GM21423 (cell line): ENCODE data around the gene CTSC.
"Not testable (repeated sequence)": the region's sequence is repeated elsewhere in the genome, so short reads cannot be mapped to it uniquely, and the experiment has no call there.

Source experiments
- ATAC-seq: cut with Tn5 transposase; IDR thresholded peaks from one replicate; pipeline ENCODE4 v1.9.1; 2021; ENCODE audit warnings: mild to moderate bottlenecking, moderate library complexity; ENCODE audit not compliant: unreplicated experiment

The CTSC gene

DNA sequence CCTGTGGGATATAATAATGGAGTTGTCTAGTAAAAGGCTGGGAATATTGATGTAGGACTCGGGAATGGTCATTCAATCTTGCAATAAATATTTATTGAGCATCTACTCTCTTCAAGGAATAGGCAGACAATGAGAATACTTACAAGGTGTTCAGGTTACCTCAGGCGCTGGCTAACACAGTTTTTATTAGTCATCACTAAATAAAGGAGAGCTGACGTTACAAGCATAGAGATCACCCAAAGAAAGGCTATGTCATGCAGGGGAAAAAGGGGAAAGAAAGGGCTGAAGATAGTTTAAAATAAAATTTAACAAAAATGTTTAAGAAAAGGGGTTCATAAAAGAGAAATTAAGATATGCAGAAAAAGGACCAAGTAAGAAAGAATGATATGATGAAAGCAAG is 15.8 kb upstream of the CTSC start:
- ATAC-seq = no peak

DNA sequence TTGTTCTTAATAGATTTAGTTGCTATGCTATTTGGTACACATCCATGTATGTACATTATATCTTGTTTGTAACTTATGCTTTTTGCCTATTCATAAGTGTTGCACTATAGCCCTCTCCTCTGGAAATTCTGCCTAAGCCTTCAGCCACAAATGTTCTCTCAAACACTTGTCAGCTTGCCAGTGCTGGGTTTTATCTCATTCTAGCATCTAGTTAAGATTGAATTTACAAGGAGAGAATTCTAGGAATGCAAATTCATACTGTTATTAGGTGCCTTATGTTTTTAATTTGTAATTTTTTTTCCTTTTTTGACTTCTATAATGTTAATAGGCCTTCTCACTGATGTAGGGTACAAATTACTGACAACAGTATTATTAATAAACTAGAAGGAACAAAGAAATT is 14.6 kb upstream of the CTSC start:
- no peak for ATAC-seq

DNA sequence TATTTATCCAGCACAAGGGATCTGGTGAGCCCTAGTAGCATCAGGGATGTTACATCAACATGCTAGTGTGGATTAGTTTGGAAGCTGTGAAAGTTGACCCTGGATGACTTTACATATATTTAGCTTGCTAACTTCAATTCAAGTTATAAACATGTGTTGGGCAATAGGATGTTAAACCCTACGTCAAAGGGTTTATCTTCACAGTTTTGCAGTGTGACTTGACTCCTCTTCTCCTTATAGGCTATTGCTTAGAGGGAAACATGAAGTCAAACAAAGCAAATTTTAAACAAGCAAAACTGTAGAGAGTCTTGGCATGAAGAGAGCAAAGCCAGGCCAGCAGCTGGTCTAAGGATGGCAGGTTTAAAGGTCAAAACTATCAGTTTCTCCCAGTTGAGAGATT is 11.3 kb upstream of the CTSC start:
- no peak for ATAC-seq

DNA sequence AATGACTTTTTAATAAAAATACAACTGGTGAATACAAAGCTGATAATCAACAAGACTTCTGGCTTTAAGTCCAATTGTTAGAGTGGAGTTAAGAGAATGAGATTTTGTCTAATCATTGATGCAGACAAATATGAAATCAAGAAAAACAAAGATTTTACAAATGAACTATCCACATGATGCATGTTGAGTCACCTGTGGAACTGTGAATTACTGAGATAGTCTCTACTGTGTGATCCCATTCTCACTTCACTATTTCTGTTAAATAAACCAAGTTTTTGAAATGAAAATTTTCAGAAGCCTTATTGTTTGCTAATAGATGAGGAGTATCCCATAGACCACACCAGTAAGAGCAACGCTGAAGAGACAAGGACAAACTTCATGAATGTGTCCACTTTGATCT is 8.4 kb upstream of the CTSC start:
- ATAC-seq = no peak

DNA sequence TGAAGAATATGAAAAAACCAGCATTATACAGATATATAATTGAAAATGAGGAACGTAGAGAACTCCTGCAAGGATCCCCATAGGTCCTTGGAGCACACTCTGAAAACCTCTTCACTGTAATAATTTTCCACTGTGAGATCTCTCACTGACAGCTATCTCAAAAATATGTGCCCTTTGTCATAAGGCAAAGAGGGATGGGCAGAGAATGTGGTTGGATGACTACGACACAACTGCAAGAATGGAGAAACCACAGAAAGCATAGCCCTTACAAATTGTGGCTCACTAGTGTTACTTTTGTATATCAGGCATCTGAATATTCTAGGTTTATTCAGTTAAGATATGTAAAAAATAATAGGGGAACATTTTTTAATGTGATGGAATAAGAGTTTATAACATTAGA is 7.9 kb upstream of the CTSC start:
- ATAC-seq = peak; percentile 43

DNA sequence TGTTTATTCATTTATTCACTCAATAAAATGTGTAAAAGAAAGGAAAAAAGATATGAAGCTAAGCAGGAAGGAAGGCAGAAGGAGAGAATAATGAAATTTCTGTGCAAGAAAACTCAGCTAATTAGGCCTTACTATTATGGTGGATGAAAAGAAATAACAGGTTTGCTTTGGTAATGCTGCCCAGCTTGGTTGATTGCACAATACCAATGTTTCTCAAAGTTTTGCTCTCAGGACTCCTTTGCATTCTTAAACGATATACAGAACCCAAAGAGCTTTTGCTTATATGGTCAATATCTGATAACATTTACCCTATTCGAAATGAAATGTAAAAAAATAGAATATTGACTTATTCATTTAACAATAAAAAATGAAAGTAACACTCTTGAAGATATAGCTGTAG is 7.3 kb upstream of the CTSC start:
- no peak for ATAC-seq

DNA sequence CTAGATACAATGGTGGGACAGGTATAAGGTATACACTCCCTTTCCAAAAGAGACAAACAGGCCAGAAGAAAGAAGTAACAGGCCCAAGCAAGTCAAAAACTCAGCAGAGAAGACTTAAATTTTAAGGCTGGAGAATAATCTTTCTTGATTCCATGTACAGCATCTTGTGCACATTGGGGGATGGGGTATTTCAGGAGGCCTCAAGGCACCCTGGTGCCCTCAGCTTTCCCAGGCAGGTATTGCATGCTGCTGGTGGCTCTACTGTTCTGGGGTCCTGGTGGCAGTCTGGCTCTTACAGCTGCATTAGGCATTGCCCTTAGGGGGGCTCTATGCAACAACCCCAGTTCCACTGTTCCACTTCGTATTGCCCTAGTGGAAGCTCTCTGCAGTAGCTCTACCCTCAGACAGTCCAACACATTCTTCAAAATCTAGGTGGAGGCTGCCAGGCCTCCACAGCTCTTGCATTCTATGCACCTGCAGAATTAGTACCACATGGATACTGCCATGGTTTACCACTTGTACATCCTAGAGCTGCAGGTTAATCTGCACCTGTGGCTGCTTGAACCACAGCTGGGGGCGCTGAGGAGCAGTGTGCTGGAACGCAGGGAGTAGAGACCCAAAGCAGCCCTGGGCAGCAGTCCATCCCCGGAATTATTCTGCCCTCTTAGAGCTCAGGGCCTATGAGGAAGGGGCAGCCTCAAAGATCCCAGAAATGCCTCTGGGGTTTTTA is 4.2 kb upstream of the CTSC start:
- no peak for ATAC-seq

DNA sequence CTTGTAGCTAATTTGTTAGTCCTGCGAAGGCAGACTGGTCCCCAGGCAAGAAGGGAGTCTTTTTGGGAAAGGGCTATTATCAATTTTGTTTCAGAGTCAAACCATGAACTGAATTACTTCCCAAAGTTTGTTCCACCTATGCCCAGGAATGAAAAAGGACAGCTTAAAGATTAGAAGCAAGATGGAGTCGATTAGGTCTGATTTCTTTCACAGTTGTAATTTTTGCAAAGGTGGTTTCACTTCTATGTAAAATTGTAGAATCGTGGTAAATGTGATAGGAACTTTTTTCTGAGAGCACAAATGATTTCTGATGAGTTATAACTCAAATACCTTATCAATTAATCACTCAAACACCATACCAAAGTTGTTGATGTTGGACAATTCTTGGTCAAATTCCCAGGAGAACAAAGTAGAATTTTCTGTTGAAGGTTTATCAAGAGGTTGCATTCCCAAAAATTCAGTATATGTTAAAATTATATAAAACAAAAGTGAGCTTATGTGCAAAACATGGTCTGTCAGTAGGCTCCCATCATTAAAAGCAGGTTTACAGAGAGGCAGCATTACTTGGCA is 2.9 kb upstream of the CTSC start:
- no peak for ATAC-seq

DNA sequence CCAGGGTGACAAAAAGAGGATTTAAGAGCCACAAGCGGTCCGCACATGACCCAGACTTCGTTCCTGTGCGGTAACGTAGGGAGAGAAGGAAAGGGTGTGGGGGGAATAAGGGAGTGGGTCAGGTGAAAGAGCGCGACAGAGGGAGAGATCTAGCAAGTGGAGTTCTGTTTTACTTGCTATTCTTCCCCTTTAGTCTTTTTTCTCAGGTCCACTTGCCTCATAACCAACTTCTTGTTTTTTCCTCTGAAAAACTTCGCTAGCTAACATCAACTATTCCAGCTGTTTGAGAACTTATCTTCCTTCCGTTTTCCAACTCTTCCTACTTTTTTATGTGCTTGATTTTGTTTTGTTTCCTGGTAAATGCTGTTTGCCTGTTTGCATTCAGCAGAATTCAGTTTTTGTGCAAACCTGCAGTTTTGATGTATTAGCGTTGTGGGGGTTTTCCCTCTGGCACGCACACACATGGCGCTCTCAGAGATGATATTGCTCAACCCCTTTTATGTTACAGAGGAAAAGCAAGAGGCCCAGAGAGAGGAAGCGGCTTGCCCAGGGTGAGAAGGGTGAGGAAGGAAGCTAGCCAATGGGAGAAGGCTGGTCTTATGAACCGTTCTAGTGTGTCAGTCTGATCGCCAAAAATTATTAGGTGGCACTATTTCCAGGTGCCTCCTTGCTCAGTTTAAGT is 592 bp upstream of the CTSC start:
- peak; percentile 43 for ATAC-seq

DNA sequence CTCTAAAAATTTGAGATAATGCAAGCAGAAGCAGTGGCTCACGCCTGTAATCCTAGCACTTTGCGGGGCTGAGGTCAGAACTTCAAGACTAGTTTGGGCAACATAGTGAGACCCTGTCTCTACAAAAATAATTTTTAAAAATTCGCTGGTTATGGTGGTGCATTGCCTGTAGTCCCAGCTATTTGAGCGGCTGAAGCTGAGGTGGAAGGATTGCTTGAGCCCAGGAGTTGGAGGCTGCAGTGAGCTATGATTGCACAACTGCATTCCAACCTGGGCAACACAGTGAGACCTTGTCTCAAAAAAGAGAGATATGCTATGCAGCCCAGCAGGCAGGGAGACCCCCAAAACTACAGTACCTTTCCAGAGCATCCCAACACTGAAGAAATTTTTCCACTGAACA is 2.3 kb downstream of the CTSC start:
- no peak for ATAC-seq

DNA sequence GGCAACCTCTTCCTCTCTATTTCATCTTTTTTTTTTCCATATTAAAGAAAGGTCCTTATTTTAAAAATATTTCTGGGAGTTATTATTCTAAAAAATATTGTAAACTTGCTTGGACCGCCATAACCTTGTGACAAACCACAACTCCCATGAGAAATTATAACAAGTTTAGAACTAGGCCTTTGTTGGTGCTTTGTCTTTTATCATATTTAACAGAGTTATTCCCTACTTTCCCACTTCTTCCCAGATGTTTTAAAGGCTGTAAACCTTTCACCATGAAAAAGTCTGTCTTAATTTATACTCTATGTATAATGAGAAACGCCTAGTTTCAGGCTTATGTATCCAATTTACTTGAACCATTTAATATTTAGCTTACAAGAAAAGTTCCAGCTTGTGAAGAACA is 3.7 kb downstream of the CTSC start:
- no peak for ATAC-seq

DNA sequence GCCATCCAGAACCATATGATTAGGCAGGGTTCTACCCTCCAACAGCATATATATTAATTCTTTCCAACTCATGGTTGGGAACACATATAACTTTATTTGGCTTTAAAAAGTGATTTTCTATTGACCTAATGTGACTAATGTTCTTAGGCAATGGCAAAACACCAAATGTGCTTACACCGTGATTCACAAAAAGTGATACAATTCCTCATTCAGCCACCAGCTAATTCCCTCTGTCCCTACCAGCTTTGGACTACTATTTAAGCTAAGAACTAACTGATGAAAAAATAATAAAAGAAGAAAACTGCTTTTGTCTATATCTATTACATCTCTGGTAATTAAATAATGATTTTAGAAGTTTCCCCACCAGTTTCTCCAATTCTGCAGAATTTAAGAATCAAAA is 4.7 kb downstream of the CTSC start:
- ATAC-seq = no peak

DNA sequence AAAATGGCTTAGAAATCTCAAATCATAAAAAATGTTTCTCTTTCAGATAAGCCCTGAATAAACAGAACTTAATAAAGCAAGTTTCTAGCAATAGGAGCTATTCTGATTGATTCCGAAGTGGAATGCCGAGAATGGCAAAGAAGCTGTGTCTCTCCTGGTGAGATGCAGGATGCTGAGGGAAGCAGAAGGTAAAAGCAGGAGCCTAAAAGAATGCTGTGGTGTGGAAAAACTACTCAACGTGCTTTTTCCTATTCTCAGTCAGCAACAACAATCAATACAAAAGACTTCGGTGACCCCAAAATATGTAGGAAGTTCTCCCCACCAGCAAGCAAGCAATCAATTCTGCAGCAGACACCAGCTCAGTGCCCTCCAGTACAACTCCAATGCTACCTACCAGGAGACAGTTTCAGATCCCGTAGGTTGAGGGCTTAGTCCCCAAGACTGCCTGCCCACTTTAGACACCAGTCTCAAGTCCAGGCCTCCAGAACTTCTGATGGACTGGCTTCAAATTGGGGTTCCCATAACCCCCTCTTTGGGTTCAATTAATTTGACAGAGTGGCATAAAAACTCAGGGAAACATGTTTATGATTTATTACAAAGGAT is 6.6 kb downstream of the CTSC start:
- ATAC-seq = no peak

DNA sequence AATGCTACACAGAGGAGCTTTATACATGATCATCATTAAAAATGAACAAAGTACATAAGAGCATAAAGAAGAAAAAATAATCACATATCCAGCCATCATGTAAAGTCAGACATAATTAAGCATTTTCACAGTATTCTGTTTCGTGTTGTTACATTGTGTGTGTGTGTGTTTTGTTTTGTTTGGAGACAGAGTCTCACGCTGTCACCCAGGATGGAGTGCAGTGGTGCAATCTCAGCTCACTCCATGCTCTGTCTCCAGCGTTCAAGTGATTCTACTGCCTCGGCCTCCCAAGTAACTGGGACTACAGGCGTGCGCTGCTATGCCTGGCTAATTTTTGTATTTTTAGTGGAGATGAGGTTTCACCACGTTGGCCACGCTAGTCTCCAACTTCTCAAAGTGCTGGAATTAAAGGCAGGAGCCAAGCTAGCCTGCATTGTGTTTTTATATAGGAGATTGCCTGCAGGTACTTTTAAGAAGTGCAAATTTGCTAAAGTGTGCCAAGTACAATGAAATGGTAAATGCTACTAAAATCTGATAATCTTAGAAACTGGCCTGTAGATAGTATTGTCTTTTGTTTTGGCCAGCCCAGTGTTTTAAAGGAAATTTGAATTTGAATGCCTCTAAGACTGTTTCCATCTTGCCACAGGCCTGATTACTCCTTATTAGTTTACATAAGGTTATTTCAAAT is 7.8 kb downstream of the CTSC start:
- no peak for ATAC-seq

DNA sequence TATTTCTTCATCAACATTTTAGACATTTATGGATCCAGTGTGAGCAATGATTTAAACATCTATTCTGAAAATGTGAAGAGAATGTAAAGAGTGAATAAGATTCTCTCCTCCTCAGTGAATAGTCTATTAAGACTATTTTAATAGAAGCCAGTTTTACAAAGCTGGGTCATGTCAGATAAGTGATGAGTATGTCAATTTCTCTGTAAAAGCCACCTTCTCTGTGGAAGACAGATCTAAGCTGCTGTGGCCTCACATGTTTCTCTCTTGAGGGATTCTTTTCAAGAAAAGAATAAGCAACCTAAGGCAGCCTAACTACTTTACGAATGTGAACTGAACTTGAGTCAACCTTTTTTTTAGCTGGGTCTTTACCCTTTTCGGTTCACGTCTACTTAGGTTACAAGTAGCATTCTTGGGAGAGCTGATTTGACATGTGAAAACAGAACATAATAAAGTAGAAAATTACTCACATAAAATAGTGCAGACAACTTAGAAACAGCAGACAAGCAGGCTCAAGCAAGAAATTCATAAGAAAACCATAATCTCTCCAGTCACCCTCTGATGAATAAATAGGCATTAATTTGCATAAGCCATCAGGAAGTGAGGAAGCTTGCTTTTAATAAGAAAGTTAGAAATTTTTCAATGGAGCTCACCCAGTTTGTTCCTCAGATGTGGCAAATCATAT is 9.9 kb downstream of the CTSC start:
- peak; percentile 31 for ATAC-seq

DNA sequence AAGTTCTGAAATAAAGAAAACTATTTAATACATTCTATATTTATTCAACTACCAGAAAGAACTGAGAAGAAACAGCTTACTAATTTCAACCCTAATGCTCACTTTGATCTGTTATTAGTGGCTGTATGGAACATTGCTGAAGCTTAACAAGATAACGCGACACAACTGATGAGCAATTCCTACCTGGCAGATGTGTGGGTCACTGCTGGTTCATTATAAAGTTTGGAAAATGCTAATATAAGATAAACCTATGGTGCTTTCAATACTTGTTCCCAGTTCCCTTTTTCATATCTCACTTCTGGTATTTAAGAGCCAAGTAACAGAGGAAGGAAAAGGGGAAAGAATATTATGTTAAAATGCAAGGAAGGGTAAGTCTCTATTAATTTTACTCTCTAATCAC is 10.5 kb downstream of the CTSC start:
- peak; percentile 45 for ATAC-seq

DNA sequence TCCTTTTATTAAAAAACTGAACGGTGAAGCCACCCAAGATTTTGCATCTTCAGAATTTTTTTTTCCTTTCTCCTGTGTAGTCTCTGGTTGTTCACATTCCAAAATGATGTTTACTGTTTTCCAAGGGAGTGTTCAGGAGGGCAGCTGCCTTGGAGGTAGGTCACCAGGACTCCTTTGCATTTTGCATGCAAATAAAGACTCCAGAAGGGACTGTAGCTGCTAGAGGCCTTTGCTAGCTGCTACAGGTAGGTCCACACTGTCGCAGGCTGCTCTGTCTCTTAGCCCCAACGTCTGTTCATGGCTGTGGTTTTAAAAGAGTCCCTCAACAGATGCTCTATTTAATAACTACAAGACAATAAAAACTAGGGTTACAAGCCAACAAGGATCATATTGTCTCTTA is 11.4 kb downstream of the CTSC start:
- no peak for ATAC-seq

DNA sequence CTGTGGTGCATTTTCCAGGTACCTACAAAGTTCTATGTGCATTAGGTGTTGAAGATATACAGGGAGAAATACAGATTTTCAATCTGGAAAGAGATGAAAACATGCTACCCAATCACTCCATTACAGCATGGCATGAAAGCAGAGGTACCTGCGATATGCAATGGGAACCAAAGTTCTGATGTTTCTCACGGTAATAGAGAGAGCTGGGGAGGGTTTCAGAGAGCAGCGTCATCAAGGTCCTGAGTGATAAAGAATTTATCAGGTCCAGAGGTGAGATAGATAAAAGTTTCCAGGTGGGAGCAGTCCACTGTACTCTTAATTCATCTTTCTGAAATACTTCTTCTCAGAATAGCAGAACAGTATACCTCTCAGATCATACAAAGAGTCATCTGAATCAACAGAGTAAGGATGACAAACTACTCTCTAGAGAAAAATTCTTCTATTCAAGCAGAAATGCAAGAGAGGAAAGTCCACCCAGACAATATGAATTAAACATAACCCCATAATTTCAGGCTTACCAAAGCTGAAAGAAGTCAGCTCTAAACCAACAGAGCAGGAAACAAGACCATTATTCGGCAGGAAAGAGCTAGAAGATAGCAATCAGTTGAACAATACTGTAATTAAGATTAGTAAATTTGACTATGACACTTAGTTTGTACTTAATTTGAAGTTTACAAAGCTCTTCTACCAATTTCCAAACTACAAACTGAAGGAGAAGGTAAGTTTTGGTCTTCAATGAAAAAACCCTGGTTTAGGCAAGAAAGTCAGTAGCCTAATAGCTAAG is 12.8 kb downstream of the CTSC start:
- no peak for ATAC-seq

DNA sequence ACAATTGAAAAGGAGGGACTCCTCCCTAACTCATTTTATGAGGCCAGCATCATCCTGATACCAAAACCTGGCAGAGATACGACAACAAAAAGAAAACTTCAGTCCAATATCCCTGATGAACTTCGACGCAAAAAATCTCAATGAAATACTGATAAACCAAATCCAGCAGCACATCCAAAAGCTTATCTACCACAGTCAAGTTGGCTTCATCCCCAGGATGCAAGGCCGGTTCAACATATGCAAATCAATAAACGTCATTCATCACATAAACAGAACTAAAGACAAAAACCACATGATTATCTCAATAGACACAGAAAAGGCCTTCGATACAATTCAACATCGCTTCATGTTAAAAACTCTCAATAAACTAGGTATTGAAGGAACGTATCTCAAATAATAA is 14.7 kb downstream of the CTSC start:
- ATAC-seq = not testable (repeated sequence)

DNA sequence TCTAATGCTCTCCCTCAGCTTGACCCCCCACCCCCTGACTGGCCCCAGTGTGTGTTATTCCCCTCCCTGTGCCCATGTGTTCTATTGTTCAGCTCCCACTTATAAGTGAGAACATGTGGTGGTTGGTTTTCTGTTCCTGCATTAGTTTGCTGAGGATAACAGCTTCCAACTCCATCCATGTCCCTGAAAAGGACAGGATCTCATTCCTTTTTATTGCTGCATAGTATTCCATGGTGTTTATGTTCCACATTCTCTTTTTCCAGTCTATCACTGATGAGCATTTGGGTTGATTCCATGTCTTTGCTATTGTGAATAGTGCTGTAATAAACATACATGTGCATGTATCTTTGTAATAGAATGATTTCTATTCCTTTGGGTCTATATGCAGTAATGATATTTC is 16.1 kb downstream of the CTSC start:
- not testable (repeated sequence) for ATAC-seq
